PC-9 (cell line): ENCODE measurements around the gene NEBL.

Experiments used
- EZH2 ChIP-seq: fragments of 200-600 bp; sonication (generic); IDR thresholded peaks from 2 replicates; pipeline ENCODE4 v1.8.0; 2017; ENCODE audit warnings: antibody characterized with exemption, low read depth
- TF ChIP-seq, protein P1 (sequence below): fragments of 200-600 bp; sonication (generic); conservative IDR thresholded peaks from 2 replicates; pipeline ENCODE4 v1.6.1; 2017; ENCODE audit warnings: mixed run types, antibody characterized with exemption, mild to moderate bottlenecking, moderate library complexity

DNA sequence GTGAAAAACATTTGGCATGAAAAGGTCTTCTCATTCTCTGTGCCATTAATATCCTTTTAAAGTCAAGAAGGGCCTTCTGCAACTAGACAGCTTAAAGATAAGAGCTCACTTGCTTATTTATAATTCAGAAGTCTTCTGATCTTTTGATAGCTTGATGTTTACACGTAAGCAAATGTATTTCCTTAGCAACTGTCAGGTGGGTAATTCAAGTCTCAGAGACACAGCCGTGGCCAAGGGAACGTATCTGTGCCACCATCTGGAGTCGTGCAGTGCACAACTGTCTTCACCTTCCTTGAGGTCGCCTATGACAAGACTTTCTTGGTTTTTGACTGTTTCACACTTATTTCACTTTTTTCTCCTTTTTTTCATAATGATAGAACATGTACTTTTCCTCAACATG lies 4.0 kb upstream of the NEBL start:
- TF ChIP-seq, protein P1, sequence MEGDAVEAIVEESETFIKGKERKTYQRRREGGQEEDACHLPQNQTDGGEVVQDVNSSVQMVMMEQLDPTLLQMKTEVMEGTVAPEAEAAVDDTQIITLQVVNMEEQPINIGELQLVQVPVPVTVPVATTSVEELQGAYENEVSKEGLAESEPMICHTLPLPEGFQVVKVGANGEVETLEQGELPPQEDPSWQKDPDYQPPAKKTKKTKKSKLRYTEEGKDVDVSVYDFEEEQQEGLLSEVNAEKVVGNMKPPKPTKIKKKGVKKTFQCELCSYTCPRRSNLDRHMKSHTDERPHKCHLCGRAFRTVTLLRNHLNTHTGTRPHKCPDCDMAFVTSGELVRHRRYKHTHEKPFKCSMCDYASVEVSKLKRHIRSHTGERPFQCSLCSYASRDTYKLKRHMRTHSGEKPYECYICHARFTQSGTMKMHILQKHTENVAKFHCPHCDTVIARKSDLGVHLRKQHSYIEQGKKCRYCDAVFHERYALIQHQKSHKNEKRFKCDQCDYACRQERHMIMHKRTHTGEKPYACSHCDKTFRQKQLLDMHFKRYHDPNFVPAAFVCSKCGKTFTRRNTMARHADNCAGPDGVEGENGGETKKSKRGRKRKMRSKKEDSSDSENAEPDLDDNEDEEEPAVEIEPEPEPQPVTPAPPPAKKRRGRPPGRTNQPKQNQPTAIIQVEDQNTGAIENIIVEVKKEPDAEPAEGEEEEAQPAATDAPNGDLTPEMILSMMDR, result no peak
- no peak for TF ChIP-seq EZH2
